HepG2 (cell line): ENCODE measurements around the gene ANLN. TPM values are rescaled to one million over a fixed set of nuclear protein-coding genes. Genes with fewer than 3 reads are reported as not detected.

Experiments
- AFF4 ChIP-seq: sonication (generic); formaldehyde crosslinking; IDR thresholded peaks from 2 replicates; pipeline ENCODE4 v1.4.0; 2020; ENCODE audit warnings: missing genetic modification reagents
- AGO1 ChIP-seq: fragments of 200-400 bp; formaldehyde crosslinking; IDR thresholded peaks from 2 replicates; pipeline ENCODE4 v1.6.1; 2017; ENCODE audit warnings: mild to moderate bottlenecking, low read depth, low read length, moderate library complexity; ENCODE audit not compliant: poor library complexity, severe bottlenecking
- ESRRA ChIP-seq: sonication (generic); formaldehyde crosslinking; IDR thresholded peaks from 2 replicates; pipeline ENCODE4 v1.5.1; 2020; ENCODE audit warnings: mild to moderate bottlenecking, low read depth, missing genetic modification reagents
- FOXC1 ChIP-seq: sonication (generic); formaldehyde crosslinking; IDR thresholded peaks from 2 replicates; pipeline ENCODE4 v1.8.0; 2022; ENCODE audit warnings: mild to moderate bottlenecking, missing genetic modification reagents, borderline replicate concordance
- GATAD1 ChIP-seq: IDR thresholded peaks from 2 replicates; pipeline ENCODE4 v1.6.1; 2016; ENCODE audit warnings: missing genetic modification reagents, missing compliant biosample characterization
- HDAC6 ChIP-seq: fragments of 200-600 bp; sonication (generic); IDR thresholded peaks from 2 replicates; pipeline ENCODE4 v1.7.0; 2017; ENCODE audit warnings: mild to moderate bottlenecking, antibody characterized with exemption, low read length, low read depth
- PAF1 ChIP-seq: IDR thresholded peaks from 2 replicates; pipeline ENCODE4 v1.6.1; 2016; ENCODE audit warnings: missing genetic modification reagents, missing compliant biosample characterization
- PAX8 ChIP-seq: sonication (generic); formaldehyde crosslinking; IDR thresholded peaks from 2 replicates; pipeline ENCODE4 v1.8.0; 2022; ENCODE audit warnings: mild to moderate bottlenecking, missing genetic modification reagents, borderline replicate concordance
- PPARG ChIP-seq: conservative IDR thresholded peaks from 2 replicates; pipeline ENCODE4 v1.6.1; 2016; ENCODE audit warnings: missing biosample characterization, missing genetic modification reagents
- SNAPC4 ChIP-seq: sonication (generic); formaldehyde crosslinking; IDR thresholded peaks from 2 replicates; pipeline ENCODE4 v1.4.0; 2020; ENCODE audit warnings: mild to moderate bottlenecking, missing genetic modification reagents
- TFDP2 ChIP-seq: sonication (generic); formaldehyde crosslinking; IDR thresholded peaks from 2 replicates; pipeline ENCODE4 v1.4.0; 2020; ENCODE audit warnings: missing genetic modification reagents
- THYN1 ChIP-seq: sonication (generic); formaldehyde crosslinking; IDR thresholded peaks from 2 replicates; pipeline ENCODE4 v1.8.1; 2023; ENCODE audit warnings: low read depth, mild to moderate bottlenecking, moderate library complexity, missing genetic modification reagents, borderline replicate concordance
- ZNF329 ChIP-seq: sonication (generic); formaldehyde crosslinking; IDR thresholded peaks from 2 replicates; pipeline ENCODE4 v1.9.0; 2021; ENCODE audit warnings: low read depth, mild to moderate bottlenecking, missing genetic modification reagents
- ZNF512 ChIP-seq: sonication (generic); formaldehyde crosslinking; IDR thresholded peaks from 2 replicates; pipeline ENCODE4 v1.4.0; 2020; ENCODE audit warnings: mild to moderate bottlenecking, missing genetic modification reagents
- ZNF629 ChIP-seq: sonication (generic); formaldehyde crosslinking; conservative IDR thresholded peaks from 2 replicates; pipeline ENCODE4 v1.5.0; 2020; ENCODE audit warnings: missing genetic modification reagents
- ZSCAN12 ChIP-seq: sonication (generic); formaldehyde crosslinking; IDR thresholded peaks from 2 replicates; pipeline ENCODE4 v1.9.0; 2021; ENCODE audit warnings: mild to moderate bottlenecking, missing genetic modification reagents
- polyA plus RNA-seq, 8 experiments: library from polyadenylated mRNA; depleted of rRNA in 3 of 8; stranded (reverse) in 7 of 8; unstranded in 1 of 8; fragments of >200 nt; fragmentation: Illumina TruSeq in 4 of 8; extraction: Trizol in 4 of 8; gene quantifications; 2 replicates each; pipeline versions ENCODE4 v1.2.1 to v1.2.3, GENCODE V29; 2011 to 2016; ENCODE audit warnings: low read depth in 4 of 8, missing spikeins in 1 of 8, mixed read lengths in 1 of 8; ENCODE audit not compliant: insufficient read depth in 1 of 8
- total RNA-seq, 5 experiments: library from RNA; depleted of rRNA; stranded (reverse); fragments of >200 nt; fragmentation: Illumina TruSeq; extraction: Trizol; gene quantifications; 2 replicates each; pipeline ENCODE4 v1.2.3, GENCODE V29; 2016; ENCODE audit warnings: low read depth in 1 of 5

Gene ANLN
- total and polyA plus RNA-seq, 2 of the 13 experiments (the other 11 are each of a cell fraction or from before 2014, with no cell fraction given): 20.0 to 72.0 TPM

- TF ChIP-seq ZNF512 (CRISPR knock-in tag) (no peak), PAX8 (no peak), SNAPC4 (no peak; the same call in 1 of the 2 replicates), ZNF629 (CRISPR knock-in tag) (no peak), PAF1 (CRISPR knock-in tag) (no peak), TFDP2 (CRISPR knock-in tag) (peak; percentile 82), THYN1 (CRISPR knock-in tag) (no peak), ESRRA (CRISPR knock-in tag) (peak; percentile 64; the same call in 1 of the 2 replicates), HDAC6 (no peak), AGO1 (peak; percentile 44), PPARG (CRISPR knock-in tag) (no peak), FOXC1 (CRISPR knock-in tag) (peak; percentile 73; the same call in 1 of the 2 replicates), AFF4 (CRISPR knock-in tag) (no peak), ZSCAN12 (no peak), GATAD1 (CRISPR knock-in tag) (peak; percentile 61; the same call in 1 of the 2 replicates), ZNF329 (CRISPR knock-in tag) (peak; percentile 41; the same call in 1 of the 2 replicates)
Measured at GRCh38 chr7:36366718-36367560, 22.7 kb upstream of the ANLN start (continued).
